NCI-H1417 treated with DMSO at 0.1 percent for 48 hours (cell line): ENCODE measurements around the gene CYB561.

Experiments used
- DNase-seq: peaks from one replicate; lab custom pipeline; 2025; lab: John Stamatoyannopoulos, UW

CYB561 gene

GRCh38 chr17:63434951-63435571 is 11.0 kb downstream of the CYB561 start:
- DNase-seq: no peak

- no peak for DNase-seq
Measured at GRCh38 chr17:63433746-63434591, 12.1 kb downstream of the CYB561 start.

GRCh38 chr17:63431939-63432804 is 13.9 kb downstream of the CYB561 start:
- DNase-seq: no peak

- no peak for DNase-seq
Measured at GRCh38 chr17:63431618-63431938, 14.5 kb downstream of the CYB561 start.

- DNase-seq: no peak
Measured at GRCh38 chr17:63430223-63430622, 15.9 kb downstream of the CYB561 start.

GRCh38 chr17:63429766-63430165 is 16.3 kb downstream of the CYB561 start:
- no peak for DNase-seq

GRCh38 chr17:63426917-63427308 is 19.2 kb downstream of the CYB561 start:
- no peak for DNase-seq

GRCh38 chr17:63426041-63426916 is 19.8 kb downstream of the CYB561 start:
- DNase-seq: no peak

GRCh38 chr17:63425483-63425882 is 20.6 kb downstream of the CYB561 start:
- peak; percentile 18 for DNase-seq

GRCh38 chr17:63423963-63424362 is 22.1 kb downstream of the CYB561 start:
- DNase-seq: no peak

GRCh38 chr17:63423251-63423950 is 22.7 kb downstream of the CYB561 start:
- no peak for DNase-seq

GRCh38 chr17:63421681-63422645 is 24.1 kb downstream of the CYB561 start:
- no peak for DNase-seq

GRCh38 chr17:63420868-63421680 is 25.0 kb downstream of the CYB561 start:
- no peak for DNase-seq

GRCh38 chr17:63419949-63420867 is 25.9 kb downstream of the CYB561 start:
- no peak for DNase-seq

- no peak for DNase-seq
Measured at GRCh38 chr17:63419398-63419797, 26.7 kb downstream of the CYB561 start.

GRCh38 chr17:63418540-63418939 is 27.6 kb downstream of the CYB561 start:
- DNase-seq: no peak

- DNase-seq: no peak
Measured at GRCh38 chr17:63414222-63414621, 31.9 kb downstream of the CYB561 start.

GRCh38 chr17:63413128-63413527 is 33.0 kb downstream of the CYB561 start:
- no peak for DNase-seq
